HEK293 (cell line): Measurements from ENCODE around the gene CAPN8.

Source experiments
- BCL11A ChIP-seq: fragments of 450-650 bp; formaldehyde crosslinking; IDR thresholded peaks from 2 replicates; pipeline ENCODE4 v1.5.1; 2016; ENCODE audit warnings: low read depth, missing biosample characterization, missing genetic modification characterization
- BCL11B ChIP-seq: fragments of 450-650 bp; formaldehyde crosslinking; IDR thresholded peaks from 2 replicates; pipeline ENCODE4 v1.5.1; 2016; ENCODE audit warnings: low read depth, missing biosample characterization, missing genetic modification characterization
- EGR2 ChIP-seq: fragments of 450-650 bp; formaldehyde crosslinking; IDR thresholded peaks from 2 replicates; pipeline ENCODE4 v1.5.1; 2016; ENCODE audit warnings: low read depth, missing biosample characterization, missing genetic modification characterization
- GLI2 ChIP-seq: fragments of 450-650 bp; formaldehyde crosslinking; IDR thresholded peaks from 2 replicates; pipeline ENCODE4; 2017; ENCODE audit warnings: missing biosample characterization, missing genetic modification characterization, low read depth, borderline replicate concordance
- KLF17 ChIP-seq: fragments of 450-650 bp; formaldehyde crosslinking; IDR thresholded peaks from 2 replicates; pipeline ENCODE4 v1.5.1; 2016; ENCODE audit warnings: missing biosample characterization, missing genetic modification characterization
- MEIS1 ChIP-seq: sonication (generic); formaldehyde crosslinking; IDR thresholded peaks from 2 replicates; pipeline ENCODE4 v1.8.1; 2022; ENCODE audit warnings: missing genetic modification reagents, mild to moderate bottlenecking, borderline replicate concordance
- MZF1 ChIP-seq: fragments of 450-650 bp; formaldehyde crosslinking; IDR thresholded peaks from 2 replicates; pipeline ENCODE4 v1.5.1; 2017; ENCODE audit warnings: missing biosample characterization, missing genetic modification characterization, borderline replicate concordance
- PATZ1 ChIP-seq: fragments of 450-650 bp; formaldehyde crosslinking; IDR thresholded peaks from 2 replicates; pipeline ENCODE4 v1.5.1; 2016; ENCODE audit warnings: missing biosample characterization, missing genetic modification characterization
- PRDM10 ChIP-seq: fragments of 450-650 bp; formaldehyde crosslinking; IDR thresholded peaks from 2 replicates; pipeline ENCODE4 v1.5.1; 2016; ENCODE audit warnings: missing biosample characterization, missing genetic modification characterization
- RBAK ChIP-seq: fragments of 450-650 bp; formaldehyde crosslinking; IDR thresholded peaks from 2 replicates; pipeline ENCODE4 v1.5.1; 2016; ENCODE audit warnings: missing biosample characterization, missing genetic modification characterization
- REPIN1 ChIP-seq: fragments of 450-650 bp; formaldehyde crosslinking; IDR thresholded peaks from 2 replicates; pipeline ENCODE4 v1.5.1; 2017; ENCODE audit warnings: missing biosample characterization, missing genetic modification characterization, low read depth
- TCF7L2 ChIP-seq: IDR thresholded peaks from 2 replicates; pipeline ENCODE4 v1.6.1; 2011; ENCODE audit warnings: low read depth, mild to moderate bottlenecking, inconsistent platforms, low read length, moderate library complexity, borderline replicate concordance
- TRIM28 ChIP-seq: IDR thresholded peaks from 2 replicates; pipeline ENCODE4 v1.6.1; 2011; ENCODE audit warnings: low read length, control low read depth, borderline replicate concordance
- ZBTB48 ChIP-seq: fragments of 450-650 bp; formaldehyde crosslinking; IDR thresholded peaks from 2 replicates; pipeline ENCODE4 v1.5.1; 2016; ENCODE audit warnings: missing biosample characterization, missing genetic modification characterization
- ZBTB6 ChIP-seq: fragments of 450-650 bp; formaldehyde crosslinking; IDR thresholded peaks from 2 replicates; pipeline ENCODE4 v1.5.1; 2017; ENCODE audit warnings: missing biosample characterization, missing genetic modification characterization
- ZNF16 ChIP-seq: fragments of 450-650 bp; formaldehyde crosslinking; IDR thresholded peaks from 2 replicates; pipeline ENCODE4 v1.5.1; 2016; ENCODE audit warnings: low read depth, missing biosample characterization, missing genetic modification characterization
- ZNF26 ChIP-seq: fragments of 450-650 bp; formaldehyde crosslinking; IDR thresholded peaks from 2 replicates; pipeline ENCODE4 v1.5.1; 2016; ENCODE audit warnings: missing biosample characterization, missing genetic modification characterization
- ZNF311 ChIP-seq: fragments of 450-650 bp; formaldehyde crosslinking; IDR thresholded peaks from 2 replicates; pipeline ENCODE4 v1.5.1; 2017; ENCODE audit warnings: missing biosample characterization, missing genetic modification characterization, borderline replicate concordance
- ZNF341 ChIP-seq: fragments of 450-650 bp; formaldehyde crosslinking; IDR thresholded peaks from 2 replicates; pipeline ENCODE4; 2016; ENCODE audit warnings: low read depth, missing biosample characterization, missing genetic modification characterization
- ZNF571 ChIP-seq: fragments of 450-650 bp; formaldehyde crosslinking; IDR thresholded peaks from 2 replicates; pipeline ENCODE4 v1.5.0; 2017; ENCODE audit warnings: missing biosample characterization, missing genetic modification characterization
- ZNF624 ChIP-seq: fragments of 450-650 bp; formaldehyde crosslinking; IDR thresholded peaks from 2 replicates; pipeline ENCODE4 v1.5.1; 2017; ENCODE audit warnings: missing biosample characterization, missing genetic modification characterization
- ZNF639 ChIP-seq: fragments of 450-650 bp; formaldehyde crosslinking; IDR thresholded peaks from 2 replicates; pipeline ENCODE4 v1.5.1; 2016; ENCODE audit warnings: missing biosample characterization, missing genetic modification characterization
- ZNF658 ChIP-seq: fragments of 450-650 bp; formaldehyde crosslinking; IDR thresholded peaks from 2 replicates; pipeline ENCODE4; 2016; ENCODE audit warnings: missing biosample characterization, missing genetic modification characterization
- ZNF704 ChIP-seq: fragments of 450-650 bp; formaldehyde crosslinking; IDR thresholded peaks from 2 replicates; pipeline ENCODE4 v1.5.1; 2016; ENCODE audit warnings: missing biosample characterization, missing genetic modification characterization
- ZNF785 ChIP-seq: fragments of 450-650 bp; formaldehyde crosslinking; IDR thresholded peaks from 2 replicates; pipeline ENCODE4 v1.5.1; 2016; ENCODE audit warnings: missing biosample characterization, missing genetic modification characterization
- ZSCAN5A ChIP-seq: fragments of 450-650 bp; formaldehyde crosslinking; IDR thresholded peaks from 2 replicates; pipeline ENCODE4 v1.5.1; 2016; ENCODE audit warnings: missing biosample characterization, missing genetic modification characterization

CAPN8 gene

GRCh38 chr1:223712850-223713474, 47.5 kb upstream of the CAPN8 start (continued):
- no peak for TF ChIP-seq ZNF785
- TF ChIP-seq ZNF26 (tag by site-specific recombination): no peak
- no peak for TF ChIP-seq TRIM28
- no peak for TF ChIP-seq ZBTB6
- no peak for TF ChIP-seq ZNF311 (tag by site-specific recombination)
- TF ChIP-seq MEIS1 (CRISPR knock-in tag): no peak
- no peak for TF ChIP-seq KLF17 (tag by site-specific recombination)
- TF ChIP-seq PATZ1 (tag by site-specific recombination): peak; percentile 70; the same call in 1 of the 2 replicates
- TF ChIP-seq BCL11B (tag by site-specific recombination): no peak
- TF ChIP-seq ZNF658 (tag by site-specific recombination): no peak
- TF ChIP-seq ZNF341 (tag by site-specific recombination): no peak
- peak; percentile 92 for TF ChIP-seq EGR2
- no peak for TF ChIP-seq ZNF16 (tag by site-specific recombination)
- TF ChIP-seq TCF7L2: no peak
- TF ChIP-seq MZF1 (tag by site-specific recombination): peak; percentile 63; the same call in 1 of the 2 replicates
- TF ChIP-seq ZBTB48 (tag by site-specific recombination): 0 out of 2 replicates have a peak, but pooled peaks have one; percentile 5
- no peak for TF ChIP-seq ZNF571 (tag by site-specific recombination)
- no peak for TF ChIP-seq ZSCAN5A (tag by site-specific recombination)
- no peak for TF ChIP-seq ZNF639 (tag by site-specific recombination)
- no peak for TF ChIP-seq REPIN1 (tag by site-specific recombination)
- TF ChIP-seq ZNF624 (tag by site-specific recombination): no peak
- no peak for TF ChIP-seq ZNF704 (tag by site-specific recombination)
- no peak for TF ChIP-seq BCL11A
- TF ChIP-seq RBAK (tag by site-specific recombination): no peak
- 0 out of 2 replicates have a peak, but pooled peaks have one; percentile 13 for TF ChIP-seq PRDM10
- TF ChIP-seq GLI2 (tag by site-specific recombination): no peak
